ENCODE results near the gene ITGA3. TPM values are rescaled to one million over a fixed set of nuclear protein-coding genes. Genes with fewer than 3 reads are reported as not detected.

ITGA3 gene
- total and polyA plus RNA-seq, 3 donors from 2014 or later = 20.0 to 30.7 (median 24.2) TPM

GRCh38 chr17:50026837-50027171 is 29.1 kb upstream of the ITGA3 start:
- H3K27ac ChIP-seq = no peak overlapping the region
- H3K9me3 ChIP-seq = no peaks in the 10 kb centered on the region
- no peaks in the 10 kb centered on the region for H3K27me3 ChIP-seq
- H3K4me1 ChIP-seq = no peaks in the 10 kb centered on the region
- DNase-seq = peak; percentile 90
- TF ChIP-seq POLR2A (IDR thresholded peaks at IDR 0.05) (no peak), CTCF (IDR thresholded peaks at IDR 0.05) (peak; percentile 95 to 96 (median 96))
- intact Hi-C loops (cut with DNase I; ENCODE audit: low total_unique reads) = loop anchor here (5.0 kb wide), 1 partner anchor 60 kb away; no protein-coding TSS in a partner anchor
- no peaks in the 10 kb centered on the region for H3K36me3 ChIP-seq (ENCODE audit: low read depth, missing control alignments)
- WGBS, 2 donors = 3 to 9% methylated on average over 6 of the region's 6 CpGs
- H3K4me3 ChIP-seq = peak overlapping the region in 1 of 2 donors; percentile 1

- Histone ChIP-seq H3K9me3 (no peaks in the 10 kb centered on the region), H3K4me1 (no peaks in the 10 kb centered on the region), H3K27ac (no peak overlapping the region), H3K27me3 (no peaks in the 10 kb centered on the region), H3K4me3 (peak overlapping the region in 1 of 2 donors; percentile 1), H3K36me3 (ENCODE audit: low read depth, missing control alignments) (no peaks in the 10 kb centered on the region)
- 4 to 11% methylated on average over 22 to 26 of the region's 27 CpGs for WGBS, 2 donors
- intact Hi-C loops (cut with DNase I; ENCODE audit: low total_unique reads) = loop anchor here (5.0 kb wide), 1 partner anchor 60 kb away; no protein-coding TSS in a partner anchor
- TF ChIP-seq CTCF (IDR thresholded peaks at IDR 0.05) (no peak), POLR2A (IDR thresholded peaks at IDR 0.05) (no peak)
- DNase-seq = no peak
These were observed 28.6 kb upstream of the ITGA3 start for GRCh38 chr17:50027172-50027880.

- Histone ChIP-seq H3K4me1 (no peaks in the 10 kb centered on the region), H3K4me3 (no peak overlapping the region), H3K27me3 (no peaks in the 10 kb centered on the region), H3K36me3 (ENCODE audit: low read depth, missing control alignments) (no peaks in the 10 kb centered on the region), H3K9me3 (no peaks in the 10 kb centered on the region), H3K27ac (no peak overlapping the region)
- DNase-seq = no peak
- TF ChIP-seq POLR2A (IDR thresholded peaks at IDR 0.05) = no peak
- TF ChIP-seq CTCF (IDR thresholded peaks at IDR 0.05) = no peak
- 64% methylated on average over 4 to 20 of the region's 20 CpGs for WGBS, 2 donors
- intact Hi-C loops (cut with DNase I; ENCODE audit: low total_unique reads) = loop anchor here (5.0 kb wide), 1 partner anchor 59 kb away; no protein-coding TSS in a partner anchor
These were observed 27.8 kb upstream of the ITGA3 start for GRCh38 chr17:50027881-50028735.

GRCh38 chr17:50028736-50029120 is 27.2 kb upstream of the ITGA3 start:
- Histone ChIP-seq H3K36me3 (ENCODE audit: low read depth, missing control alignments) (no peaks in the 10 kb centered on the region), H3K9me3 (no peaks in the 10 kb centered on the region), H3K4me1 (no peaks in the 10 kb centered on the region), H3K27me3 (no peaks in the 10 kb centered on the region), H3K27ac (no peak overlapping the region), H3K4me3 (no peak overlapping the region)
- intact Hi-C loops (cut with DNase I; ENCODE audit: low total_unique reads) = loop anchor here (5.0 kb wide), 1 partner anchor 59 kb away; no protein-coding TSS in a partner anchor
- DNase-seq = no peak
- TF ChIP-seq CTCF (IDR thresholded peaks at IDR 0.05) (no peak), POLR2A (IDR thresholded peaks at IDR 0.05) (no peak)
- 84 to 91% methylated on average over 6 of the region's 6 CpGs for WGBS, 2 donors

All from testis (tissue), 3 donors.